CD4-positive, alpha-beta memory T cell (primary cell): ENCODE results near the gene REEP3. TPM values are rescaled to one million over a fixed set of nuclear protein-coding genes. Genes with fewer than 3 reads are reported as not detected.
"Not testable (repeated sequence)": the region's sequence is repeated elsewhere in the genome, so short reads cannot be mapped to it uniquely, and the experiment has no call there.

Source experiments
- CTCF ChIA-PET: fragments of 350-600 bp; sonication (Branson Sonifier 250); formaldehyde crosslinking; loops from one replicate; lab custom pipeline; 2021; ENCODE audit warnings: inconsistent platforms; ENCODE audit not compliant: partially characterized antibody; lab: Charles Lee
- POLR2A ChIA-PET: fragments of 350-600 bp; sonication (Branson Sonifier 250); formaldehyde crosslinking; loops from one replicate; lab custom pipeline; 2021; ENCODE audit not compliant: partially characterized antibody; lab: Charles Lee
- DNase-seq, 5 donors: peaks; one replicate each; pipeline versions ENCODE4 v3.0.0 to v3.0.0-alpha.2; 2020 to 2022; ENCODE audit warnings: mixed read lengths in 1 of 5
- H3K27ac ChIP-seq: one replicate; pipeline ENCODE4 v1.7.0; 2013; ENCODE audit warnings: low read depth, low read length
- H3K27me3 ChIP-seq: 2 replicates; pipeline ENCODE4 v1.7.0; 2013; ENCODE audit warnings: mild to moderate bottlenecking, low read length, moderate library complexity; ENCODE audit not compliant: insufficient read depth
- H3K36me3 ChIP-seq: 2 replicates; pipeline ENCODE4 v1.7.0; 2013; ENCODE audit warnings: mild to moderate bottlenecking, low read length, moderate library complexity; ENCODE audit not compliant: insufficient read depth
- H3K4me1 ChIP-seq: 2 replicates; pipeline ENCODE4 v1.7.0; 2013; ENCODE audit warnings: mild to moderate bottlenecking, low read length, moderate library complexity; ENCODE audit not compliant: insufficient read depth
- H3K4me3 ChIP-seq, 2 donors: one replicate each; pipeline ENCODE4 v1.7.0; 2013; ENCODE audit warnings: low read length in 2 of 2, mild to moderate bottlenecking in 1 of 2
- H3K9me3 ChIP-seq, 2 donors: one replicate each; pipeline ENCODE4 v1.7.0; 2013; ENCODE audit warnings: low read length in 2 of 2, control low read depth in 1 of 2; ENCODE audit not compliant: control insufficient read depth in 1 of 2
- H3K27ac Mint-ChIP-seq, 7 donors: one replicate each; pipeline ENCODE4 v1.8.0; 2020 to 2021; ENCODE audit warnings: mixed read lengths in 7 of 7, mild to moderate bottlenecking in 6 of 7, inconsistent platforms in 3 of 7, moderate library complexity in 3 of 7
- H3K27me3 Mint-ChIP-seq, 2 donors: one replicate each; pipeline ENCODE4 v1.8.0; 2020 to 2021; ENCODE audit warnings: mixed read lengths in 2 of 2
- H3K36me3 Mint-ChIP-seq, 2 donors: one replicate each; pipeline ENCODE4 v1.8.0; 2020 to 2021; ENCODE audit warnings: mixed read lengths in 2 of 2, inconsistent platforms in 1 of 2, mild to moderate bottlenecking in 1 of 2
- H3K4me1 Mint-ChIP-seq, 4 donors: one replicate each; pipeline ENCODE4 v1.8.0; 2020 to 2021; ENCODE audit warnings: mixed read lengths in 4 of 4, mild to moderate bottlenecking in 1 of 4
- H3K4me3 Mint-ChIP-seq, 8 donors: one replicate each; pipeline ENCODE4 v1.8.0; 2020 to 2021; ENCODE audit warnings: mixed read lengths in 8 of 8, mild to moderate bottlenecking in 7 of 8, moderate library complexity in 6 of 8, inconsistent platforms in 3 of 8
- H3K9me3 Mint-ChIP-seq, 8 donors: one replicate each; pipeline ENCODE4 v1.8.0; 2020 to 2021; ENCODE audit warnings: mixed read lengths in 8 of 8, mild to moderate bottlenecking in 5 of 8, inconsistent platforms in 3 of 8, moderate library complexity in 1 of 8
- intact Hi-C: fragments of 100-400 bp; cut with micrococcal nuclease; formaldehyde crosslinking; loops from one replicate; pipeline ENCODE4 v1.15.1; 2023
- polyA plus RNA-seq, 2 donors: library from polyadenylated mRNA; unstranded; fragments of 300-500 nt; fragmentation: Illumina TruSeq; gene quantifications; one replicate each; pipeline ENCODE4 v1.2.3, GENCODE V29; 2021
- total RNA-seq, 2 experiments: library from RNA; stranded (reverse); gene quantifications; one replicate each; pipeline ENCODE4 v1.2.3, GENCODE V29; 2021

The REEP3 gene
- total and polyA plus RNA-seq, 4 experiments from 2014 or later, result 15.3 to 23.8 (median 18.7) TPM

DNA sequence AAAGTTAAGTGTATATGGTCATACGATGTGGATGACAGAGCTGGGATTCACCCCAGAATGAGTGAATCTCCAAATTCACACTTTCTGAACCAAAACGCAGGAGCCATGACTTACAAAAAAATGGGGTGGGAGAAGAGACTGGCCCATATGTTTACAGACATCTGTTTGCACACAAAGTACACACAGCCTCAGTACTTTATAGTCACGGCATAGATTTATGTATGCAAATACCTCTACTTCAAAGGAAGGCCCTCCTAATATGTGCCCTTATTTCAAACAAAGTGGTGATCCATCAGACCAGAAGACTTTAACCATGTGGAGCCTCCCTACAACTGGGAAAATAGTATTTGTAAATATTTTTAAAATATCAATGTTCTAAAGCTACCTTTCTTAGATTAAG, 33.2 kb upstream of the REEP3 start:
- Mint-ChIP-seq H3K9me3 (no peaks in the 10 kb centered on the region), H3K36me3 (peaks cover 0 to 7% of the 10 kb centered on the region in 2 donors), H3K4me1 (peaks cover 11 to 20% (median 17%) of the 10 kb centered on the region in 4 donors), H3K27ac (no peak overlapping the region), H3K27me3 (no peaks in the 10 kb centered on the region), H3K4me3 (no peak overlapping the region)
- H3K4me1 ChIP-seq, result no peaks in the 10 kb centered on the region
- ChIA-PET POLR2A (no interaction called here), CTCF (no interaction called here)
- H3K4me3 ChIP-seq, result no peak overlapping the region
- H3K27me3 ChIP-seq, result no peaks in the 10 kb centered on the region
- no peaks in the 10 kb centered on the region for H3K36me3 ChIP-seq
- no peak for DNase-seq
- no peak overlapping the region for H3K27ac ChIP-seq
- H3K9me3 ChIP-seq, result no peaks in the 10 kb centered on the region
- intact Hi-C loops, result no loop called here

GRCh38 chr10:63489838-63490237, 31.4 kb upstream of the REEP3 start:
- H3K9me3 ChIP-seq, result no peaks in the 10 kb centered on the region
- intact Hi-C loops, result no loop called here
- ChIA-PET CTCF (interaction anchor here (1.0 to 1.7 kb wide), 2 partner anchors 19 to 273 kb away, joined by 3 to 7 read pairs; no protein-coding TSS in a partner anchor), POLR2A (no interaction called here)
- no peaks in the 10 kb centered on the region for H3K4me1 ChIP-seq
- Mint-ChIP-seq H3K4me3 (no peak overlapping the region), H3K27ac (no peak overlapping the region), H3K36me3 (peaks cover 0 to 4% of the 10 kb centered on the region in 2 donors), H3K27me3 (no peaks in the 10 kb centered on the region), H3K9me3 (no peaks in the 10 kb centered on the region), H3K4me1 (peaks cover 11 to 15% (median 11%) of the 10 kb centered on the region in 4 donors)
- no peak overlapping the region for H3K4me3 ChIP-seq
- no peak overlapping the region for H3K27ac ChIP-seq
- no peak for DNase-seq
- no peaks in the 10 kb centered on the region for H3K27me3 ChIP-seq
- H3K36me3 ChIP-seq, result no peaks in the 10 kb centered on the region

GRCh38 chr10:63491588-63492316, 29.4 kb upstream of the REEP3 start:
- Histone ChIP-seq H3K9me3 (no peaks in the 10 kb centered on the region), H3K4me1 (no peaks in the 10 kb centered on the region), H3K27me3 (no peaks in the 10 kb centered on the region), H3K36me3 (no peaks in the 10 kb centered on the region), H3K27ac (no peak overlapping the region), H3K4me3 (no peak overlapping the region)
- intact Hi-C loops, result no loop called here
- no peak overlapping the region for H3K27ac Mint-ChIP-seq
- CTCF ChIA-PET, result interaction anchor here (2.1 kb wide), 1 partner anchor 9 kb away, joined by 6 read pairs; no protein-coding TSS in a partner anchor
- H3K36me3 Mint-ChIP-seq, result peaks cover 7 to 13% of the 10 kb centered on the region in 2 donors
- H3K4me3 Mint-ChIP-seq, result no peak overlapping the region
- peaks cover 11 to 19% (median 15%) of the 10 kb centered on the region in 4 donors for H3K4me1 Mint-ChIP-seq
- no peak for DNase-seq
- POLR2A ChIA-PET, result no interaction called here
- no peaks in the 10 kb centered on the region for H3K27me3 Mint-ChIP-seq
- H3K9me3 Mint-ChIP-seq, result no peaks in the 10 kb centered on the region

GRCh38 chr10:63492317-63492690, 28.9 kb upstream of the REEP3 start:
- H3K27me3 ChIP-seq, H3K4me1 ChIP-seq, H3K9me3 Mint-ChIP-seq, H3K27me3 Mint-ChIP-seq, POLR2A ChIA-PET, H3K4me3 Mint-ChIP-seq, DNase-seq, intact Hi-C loops, H3K27ac Mint-ChIP-seq, H3K36me3 ChIP-seq, H3K9me3 ChIP-seq, H3K4me3 ChIP-seq, H3K27ac ChIP-seq: not testable (repeated sequence)
- CTCF ChIA-PET, result interaction anchor here (2.1 kb wide), 1 partner anchor 9 kb away, joined by 6 read pairs; no protein-coding TSS in a partner anchor
- Mint-ChIP-seq H3K4me1 (peaks cover 11 to 22% (median 16%) of the 10 kb centered on the region in 4 donors), H3K36me3 (peaks cover 9 to 13% of the 10 kb centered on the region in 2 donors)

GRCh38 chr10:63493004-63493403, 28.2 kb upstream of the REEP3 start:
- Histone ChIP-seq H3K4me3 (no peak overlapping the region), H3K27me3 (no peaks in the 10 kb centered on the region), H3K36me3 (no peaks in the 10 kb centered on the region), H3K9me3 (no peaks in the 10 kb centered on the region), H3K27ac (no peak overlapping the region), H3K4me1 (no peaks in the 10 kb centered on the region)
- intact Hi-C loops, result no loop called here
- Mint-ChIP-seq H3K36me3 (peaks cover 9 to 13% of the 10 kb centered on the region in 2 donors), H3K9me3 (no peaks in the 10 kb centered on the region), H3K4me3 (no peak overlapping the region), H3K27me3 (no peaks in the 10 kb centered on the region), H3K4me1 (peaks cover 11 to 27% (median 14%) of the 10 kb centered on the region in 4 donors), H3K27ac (no peak overlapping the region)
- DNase-seq, result no peak
- POLR2A ChIA-PET, result no interaction called here
- CTCF ChIA-PET, result interaction anchor here (1.1 to 2.1 kb wide), 2 partner anchors 8 to 88 kb away, joined by 3 to 6 read pairs; no protein-coding TSS in a partner anchor

DNA sequence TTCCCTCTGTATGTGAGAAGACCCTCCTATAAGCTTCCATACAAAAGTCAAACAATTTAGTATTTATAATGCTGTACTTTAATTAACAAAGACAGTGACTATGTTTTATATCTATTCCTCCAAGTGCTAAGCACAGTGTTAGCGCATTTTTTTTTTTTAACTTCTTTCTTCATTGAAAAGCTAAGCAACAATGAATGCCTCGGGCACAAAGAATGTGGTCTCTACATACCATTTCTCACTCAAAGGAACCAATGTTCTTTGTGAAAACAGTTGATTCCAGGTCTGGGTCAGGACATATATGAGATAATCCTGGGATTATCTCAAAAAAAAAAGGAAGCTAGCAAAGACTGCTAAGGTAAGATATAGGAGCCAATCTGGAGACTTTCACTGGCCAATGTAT, 26.2 kb upstream of the REEP3 start:
- peaks cover 12 to 16% of the 10 kb centered on the region in 2 donors for H3K36me3 Mint-ChIP-seq
- intact Hi-C loops, result no loop called here
- Histone ChIP-seq H3K4me1 (no peaks in the 10 kb centered on the region), H3K27ac (no peak overlapping the region), H3K4me3 (no peak overlapping the region), H3K9me3 (no peaks in the 10 kb centered on the region), H3K27me3 (no peaks in the 10 kb centered on the region), H3K36me3 (no peaks in the 10 kb centered on the region)
- H3K27ac Mint-ChIP-seq, result no peak overlapping the region
- POLR2A ChIA-PET, result no interaction called here
- CTCF ChIA-PET, result no interaction called here
- H3K27me3 Mint-ChIP-seq, result no peaks in the 10 kb centered on the region
- H3K4me3 Mint-ChIP-seq, result no peak overlapping the region
- H3K4me1 Mint-ChIP-seq, result peaks cover 10 to 31% (median 17%) of the 10 kb centered on the region in 4 donors
- H3K9me3 Mint-ChIP-seq, result no peaks in the 10 kb centered on the region
- no peak for DNase-seq

GRCh38 chr10:63496561-63496960, 24.6 kb upstream of the REEP3 start:
- Mint-ChIP-seq H3K27ac (no peak overlapping the region), H3K4me1 (peaks cover 8 to 28% (median 15%) of the 10 kb centered on the region in 4 donors), H3K9me3 (no peaks in the 10 kb centered on the region), H3K4me3 (no peak overlapping the region), H3K36me3 (peaks cover 14 to 18% of the 10 kb centered on the region in 2 donors), H3K27me3 (no peaks in the 10 kb centered on the region)
- no peaks in the 10 kb centered on the region for H3K36me3 ChIP-seq
- intact Hi-C loops, result no loop called here
- H3K4me1 ChIP-seq, result no peaks in the 10 kb centered on the region
- POLR2A ChIA-PET, result no interaction called here
- H3K9me3 ChIP-seq, result no peaks in the 10 kb centered on the region
- no peak overlapping the region for H3K27ac ChIP-seq
- DNase-seq, result no peak
- CTCF ChIA-PET, result interaction anchor here (2.3 kb wide), 1 partner anchor 330 kb away, joined by 6 read pairs; no protein-coding TSS in a partner anchor
- no peaks in the 10 kb centered on the region for H3K27me3 ChIP-seq
- no peak overlapping the region for H3K4me3 ChIP-seq
